Measurements from ENCODE around the gene TMEM132D.

DNA sequence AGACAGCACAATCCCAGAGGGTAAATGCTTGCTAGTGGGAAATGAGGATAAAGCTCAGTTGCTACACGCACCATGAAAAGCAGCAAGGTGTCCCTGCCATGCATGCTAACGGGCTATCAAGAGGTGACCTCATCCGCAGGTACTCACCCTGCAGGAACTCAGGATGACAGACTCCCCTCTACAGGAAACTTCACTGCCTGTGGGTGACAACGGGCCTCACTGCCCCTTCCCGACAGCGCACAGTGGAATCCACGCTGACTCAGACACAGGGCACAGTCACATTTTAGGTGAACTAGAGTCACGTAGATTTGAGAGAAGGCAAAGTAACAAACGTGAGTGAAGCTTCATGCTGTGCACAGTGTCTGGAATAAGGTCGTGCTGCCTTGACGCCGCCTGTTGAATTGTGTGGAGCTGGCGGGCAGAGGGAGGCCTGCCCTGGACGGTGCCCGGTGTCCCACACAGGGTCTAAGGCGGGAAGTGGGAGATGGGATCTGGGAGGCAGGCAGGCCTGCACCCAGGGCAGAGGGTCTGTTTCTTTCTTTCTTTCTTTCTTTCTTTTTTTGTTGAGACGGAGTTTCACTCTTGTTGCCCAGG, 331.8 kb downstream of the TMEM132D start:
- no peak for TF ChIP-seq EP300 (IDR thresholded peaks at IDR 0.05)
- TF ChIP-seq, protein P1, sequence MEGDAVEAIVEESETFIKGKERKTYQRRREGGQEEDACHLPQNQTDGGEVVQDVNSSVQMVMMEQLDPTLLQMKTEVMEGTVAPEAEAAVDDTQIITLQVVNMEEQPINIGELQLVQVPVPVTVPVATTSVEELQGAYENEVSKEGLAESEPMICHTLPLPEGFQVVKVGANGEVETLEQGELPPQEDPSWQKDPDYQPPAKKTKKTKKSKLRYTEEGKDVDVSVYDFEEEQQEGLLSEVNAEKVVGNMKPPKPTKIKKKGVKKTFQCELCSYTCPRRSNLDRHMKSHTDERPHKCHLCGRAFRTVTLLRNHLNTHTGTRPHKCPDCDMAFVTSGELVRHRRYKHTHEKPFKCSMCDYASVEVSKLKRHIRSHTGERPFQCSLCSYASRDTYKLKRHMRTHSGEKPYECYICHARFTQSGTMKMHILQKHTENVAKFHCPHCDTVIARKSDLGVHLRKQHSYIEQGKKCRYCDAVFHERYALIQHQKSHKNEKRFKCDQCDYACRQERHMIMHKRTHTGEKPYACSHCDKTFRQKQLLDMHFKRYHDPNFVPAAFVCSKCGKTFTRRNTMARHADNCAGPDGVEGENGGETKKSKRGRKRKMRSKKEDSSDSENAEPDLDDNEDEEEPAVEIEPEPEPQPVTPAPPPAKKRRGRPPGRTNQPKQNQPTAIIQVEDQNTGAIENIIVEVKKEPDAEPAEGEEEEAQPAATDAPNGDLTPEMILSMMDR (IDR thresholded peaks at IDR 0.05) = no peak
- TF ChIP-seq POLR2A (IDR thresholded peaks at IDR 0.05) = no peak
- TF ChIP-seq POLR2AphosphoS5 (IDR thresholded peaks at IDR 0.05) = no peak

Measured in gastroesophageal sphincter (tissue), 3 donors.